Prostate gland (tissue), 2 donors: ENCODE data around the gene SPATS1.

Experiments used
- POLR2A ChIP-seq: fragments of 450-650 bp; IDR thresholded peaks from one replicate; pipeline ENCODE4 v1.6.1; 2016; ENCODE audit warnings: antibody characterized with exemption, mild to moderate bottlenecking
- POLR2AphosphoS5 ChIP-seq: sonication (generic); formaldehyde crosslinking; IDR thresholded peaks from one replicate; pipeline ENCODE4 v1.6.1; 2017; ENCODE audit warnings: antibody characterized with exemption
- TF ChIP-seq, protein P1 (sequence below), 4 experiments: fragments of 200-600 bp in 2 of 4; fragments of 450-650 bp in 2 of 4; sonication (generic) in 2 of 4; IDR thresholded peaks; 1 replicate in 3 of 4; 2 replicates in 1 of 4; pipeline ENCODE4 v1.5.1; 2016 to 2019; ENCODE audit warnings: antibody characterized with exemption in 4 of 4, mild to moderate bottlenecking in 2 of 4, moderate library complexity in 2 of 4

GRCh38 chr6:44349904-44350649, 7.6 kb downstream of the SPATS1 start:
- TF ChIP-seq, protein P1, sequence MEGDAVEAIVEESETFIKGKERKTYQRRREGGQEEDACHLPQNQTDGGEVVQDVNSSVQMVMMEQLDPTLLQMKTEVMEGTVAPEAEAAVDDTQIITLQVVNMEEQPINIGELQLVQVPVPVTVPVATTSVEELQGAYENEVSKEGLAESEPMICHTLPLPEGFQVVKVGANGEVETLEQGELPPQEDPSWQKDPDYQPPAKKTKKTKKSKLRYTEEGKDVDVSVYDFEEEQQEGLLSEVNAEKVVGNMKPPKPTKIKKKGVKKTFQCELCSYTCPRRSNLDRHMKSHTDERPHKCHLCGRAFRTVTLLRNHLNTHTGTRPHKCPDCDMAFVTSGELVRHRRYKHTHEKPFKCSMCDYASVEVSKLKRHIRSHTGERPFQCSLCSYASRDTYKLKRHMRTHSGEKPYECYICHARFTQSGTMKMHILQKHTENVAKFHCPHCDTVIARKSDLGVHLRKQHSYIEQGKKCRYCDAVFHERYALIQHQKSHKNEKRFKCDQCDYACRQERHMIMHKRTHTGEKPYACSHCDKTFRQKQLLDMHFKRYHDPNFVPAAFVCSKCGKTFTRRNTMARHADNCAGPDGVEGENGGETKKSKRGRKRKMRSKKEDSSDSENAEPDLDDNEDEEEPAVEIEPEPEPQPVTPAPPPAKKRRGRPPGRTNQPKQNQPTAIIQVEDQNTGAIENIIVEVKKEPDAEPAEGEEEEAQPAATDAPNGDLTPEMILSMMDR (IDR thresholded peaks at IDR 0.05) = no peak
- TF ChIP-seq POLR2A (no peak), POLR2AphosphoS5 (no peak)
